SK-N-SH treated with all-trans-retinoic acid at 6 μM for 48 hours (cell line): Measurements from ENCODE around the gene TFEB.

ENCODE experiments used
- ATAC-seq: fragments of 200-7000 bp; cut with Tn5 transposase; 3 replicates; pipeline ENCODE4 v1.9.1; 2020; ENCODE audit warnings: mild to moderate bottlenecking, moderate library complexity
- BACH2 ChIP-seq: fragments of 250-450 bp; sonication (Bioruptor Pico); IDR thresholded peaks from 2 replicates; pipeline ENCODE4 v1.9.0; 2021; ENCODE audit warnings: mild to moderate bottlenecking, borderline replicate concordance
- CSDC2 ChIP-seq: fragments of 250-450 bp; sonication (Bioruptor Pico); IDR thresholded peaks from 2 replicates; pipeline ENCODE4 v1.5.0; 2020; ENCODE audit warnings: mild to moderate bottlenecking, moderate library complexity
- CSRNP3 ChIP-seq: fragments of 250-450 bp; sonication (Bioruptor Pico); IDR thresholded peaks from 2 replicates; pipeline ENCODE4 v1.5.1; 2021; ENCODE audit warnings: mild to moderate bottlenecking, moderate library complexity
- ESRRG ChIP-seq: fragments of 250-450 bp; sonication (Bioruptor Pico); IDR thresholded peaks from 2 replicates; pipeline ENCODE4 v1.6.1; 2021; ENCODE audit warnings: mild to moderate bottlenecking
- GLIS3 ChIP-seq: fragments of 250-450 bp; sonication (Bioruptor Pico); IDR thresholded peaks from 2 replicates; pipeline ENCODE4 v1.5.0; 2020; ENCODE audit warnings: mild to moderate bottlenecking, moderate library complexity
- ISL1 ChIP-seq: fragments of 250-450 bp; sonication (Bioruptor Pico); IDR thresholded peaks from 2 replicates; pipeline ENCODE4 v2.1.2; 2022; ENCODE audit warnings: mild to moderate bottlenecking, moderate library complexity
- OSR1 ChIP-seq: fragments of 250-450 bp; sonication (Bioruptor Pico); IDR thresholded peaks from 2 replicates; pipeline ENCODE4 v1.8.0; 2022; ENCODE audit warnings: moderate library complexity, mild to moderate bottlenecking, inconsistent platforms
- PATZ1 ChIP-seq: fragments of 250-450 bp; sonication (Bioruptor Pico); IDR thresholded peaks from 2 replicates; pipeline ENCODE4 v1.8.0; 2020; ENCODE audit warnings: mild to moderate bottlenecking, moderate library complexity, borderline replicate concordance
- POU6F1 ChIP-seq: fragments of 250-450 bp; sonication (Bioruptor Pico); IDR thresholded peaks from 2 replicates; pipeline ENCODE4 v1.8.0; 2021; ENCODE audit warnings: low read depth, mild to moderate bottlenecking, moderate library complexity, borderline replicate concordance
- PPARA ChIP-seq: fragments of 250-450 bp; sonication (Bioruptor Pico); IDR thresholded peaks from 2 replicates; pipeline ENCODE4 v1.5.0; 2020; ENCODE audit warnings: mild to moderate bottlenecking, borderline replicate concordance
- RARB ChIP-seq: fragments of 250-450 bp; sonication (Bioruptor Pico); IDR thresholded peaks from 2 replicates; pipeline ENCODE4 v1.8.0; 2021; ENCODE audit warnings: mild to moderate bottlenecking, moderate library complexity
- TCF4 ChIP-seq: fragments of 250-450 bp; sonication (Bioruptor Pico); IDR thresholded peaks from 2 replicates; pipeline ENCODE4 v1.8.0; 2021; ENCODE audit warnings: mild to moderate bottlenecking, moderate library complexity, borderline replicate concordance
- TOX ChIP-seq: fragments of 250-450 bp; sonication (Bioruptor Pico); IDR thresholded peaks from 2 replicates; pipeline ENCODE4 v1.8.0; 2021; ENCODE audit warnings: mild to moderate bottlenecking, moderate library complexity, borderline replicate concordance
- ZFP3 ChIP-seq: fragments of 250-450 bp; sonication (Bioruptor Pico); IDR thresholded peaks from 2 replicates; pipeline ENCODE4 v1.5.0; 2020; ENCODE audit warnings: mild to moderate bottlenecking, moderate library complexity
- ZFP30 ChIP-seq: fragments of 450-650 bp; formaldehyde crosslinking; IDR thresholded peaks from 2 replicates; pipeline ENCODE4 v1.5.0; 2022; ENCODE audit warnings: mild to moderate bottlenecking, moderate library complexity
- ZNF70 ChIP-seq: fragments of 450-650 bp; formaldehyde crosslinking; IDR thresholded peaks from 2 replicates; pipeline ENCODE4 v1.5.0; 2020; ENCODE audit warnings: mild to moderate bottlenecking, moderate library complexity
- ZNF8 ChIP-seq: fragments of 450-650 bp; formaldehyde crosslinking; IDR thresholded peaks from 2 replicates; pipeline ENCODE4 v1.5.0; 2020; ENCODE audit warnings: mild to moderate bottlenecking, moderate library complexity

The TFEB gene

GRCh38 chr6:41690541-41691330, 44.7 kb downstream of the TFEB start:
- TF ChIP-seq POU6F1 (no peak), ZFP3 (CRISPR knock-in tag) (no peak), ISL1 (no peak), PPARA (CRISPR knock-in tag) (no peak)
- ATAC-seq = no peak

GRCh38 chr6:41689171-41690008, 46.0 kb downstream of the TFEB start:
- TF ChIP-seq GLIS3 (CRISPR knock-in tag) (no peak), CSDC2 (no peak), BACH2 (CRISPR knock-in tag) (no peak), ISL1 (no peak), CSRNP3 (CRISPR knock-in tag) (no peak), TOX (no peak), ZNF70 (CRISPR knock-in tag) (no peak), PPARA (CRISPR knock-in tag) (no peak), PATZ1 (CRISPR knock-in tag) (no peak), RARB (CRISPR knock-in tag) (no peak), OSR1 (CRISPR knock-in tag) (no peak), TCF4 (CRISPR knock-in tag) (no peak), ZFP30 (CRISPR knock-in tag) (no peak)
- ATAC-seq = peak; percentile 68

GRCh38 chr6:41688256-41688965, 47.0 kb downstream of the TFEB start:
- no peak for ATAC-seq

More at GRCh38 chr6:41688256-41688965, 47.0 kb downstream of the TFEB start:
- TF ChIP-seq ESRRG (no peak), ISL1 (no peak), ZFP30 (CRISPR knock-in tag) (no peak), GLIS3 (CRISPR knock-in tag) (no peak), ZNF8 (CRISPR knock-in tag) (no peak), CSDC2 (no peak), CSRNP3 (CRISPR knock-in tag) (no peak)
